Measurements from ENCODE around the gene AKR1B1.

AKR1B1 gene

DNA sequence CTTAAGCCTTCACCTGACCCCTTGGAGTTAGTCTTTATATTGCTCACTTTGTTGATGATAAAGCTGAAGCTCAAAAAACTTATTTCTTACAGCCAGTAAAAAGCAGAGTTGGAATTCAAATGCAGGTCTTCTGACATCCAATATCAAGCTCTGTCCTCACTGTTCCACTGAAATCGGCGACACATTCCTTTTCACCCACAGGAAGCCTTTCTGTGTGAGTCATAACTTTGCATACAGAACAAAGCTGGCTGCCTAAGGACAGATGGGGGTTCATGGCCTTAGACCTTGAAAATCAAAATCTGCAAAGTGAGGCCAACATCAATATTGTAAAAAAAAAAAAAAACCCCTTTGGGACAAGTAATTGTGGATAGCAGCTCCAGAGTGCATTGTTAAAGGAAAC, 21.8 kb upstream of the AKR1B1 start:
- Mint-ChIP-seq H3K4me3 (no peak overlapping the region), H3K36me3 (ENCODE audit: insufficient read depth) (no peaks in the 10 kb centered on the region), H3K9me3 (no peaks in the 10 kb centered on the region), H3K4me1 (ENCODE audit: low read depth in 2 of 2) (no peaks in the 10 kb centered on the region), H3K27ac (no peak overlapping the region), H3K27me3 (peaks cover 20 to 33% of the 10 kb centered on the region in 2 donors)
- ATAC-seq (replicated peaks) (no peak), DNase-seq (no peak)

DNA sequence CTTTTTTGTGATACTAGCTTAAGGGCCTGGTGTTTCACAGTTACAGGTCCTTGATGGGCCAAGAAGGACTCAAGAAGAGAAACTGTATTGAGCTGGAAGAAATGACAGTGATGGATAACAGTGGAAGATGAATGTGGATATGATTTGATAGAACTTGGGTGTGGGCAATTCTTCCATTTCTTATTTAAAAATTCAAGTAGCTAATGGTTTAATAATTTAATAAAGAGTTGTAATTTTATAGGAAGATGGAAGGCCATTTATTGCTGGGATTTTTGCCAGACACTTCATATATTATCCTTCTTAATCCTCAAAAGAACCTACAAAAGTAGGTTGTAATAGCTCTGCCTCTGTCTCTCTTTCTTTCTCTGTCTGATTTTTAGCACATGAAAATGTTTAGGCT, 21.3 kb upstream of the AKR1B1 start:
- no peaks in the 10 kb centered on the region for H3K36me3 Mint-ChIP-seq (ENCODE audit: insufficient read depth)
- ATAC-seq (replicated peaks) (no peak), DNase-seq (no peak)
- H3K27ac Mint-ChIP-seq = no peak overlapping the region
- H3K27me3 Mint-ChIP-seq = peaks cover 15 to 27% of the 10 kb centered on the region in 2 donors
- H3K4me3 Mint-ChIP-seq = no peak overlapping the region
- H3K9me3 Mint-ChIP-seq = no peaks in the 10 kb centered on the region
- H3K4me1 Mint-ChIP-seq (ENCODE audit: low read depth in 2 of 2) = no peaks in the 10 kb centered on the region

DNA sequence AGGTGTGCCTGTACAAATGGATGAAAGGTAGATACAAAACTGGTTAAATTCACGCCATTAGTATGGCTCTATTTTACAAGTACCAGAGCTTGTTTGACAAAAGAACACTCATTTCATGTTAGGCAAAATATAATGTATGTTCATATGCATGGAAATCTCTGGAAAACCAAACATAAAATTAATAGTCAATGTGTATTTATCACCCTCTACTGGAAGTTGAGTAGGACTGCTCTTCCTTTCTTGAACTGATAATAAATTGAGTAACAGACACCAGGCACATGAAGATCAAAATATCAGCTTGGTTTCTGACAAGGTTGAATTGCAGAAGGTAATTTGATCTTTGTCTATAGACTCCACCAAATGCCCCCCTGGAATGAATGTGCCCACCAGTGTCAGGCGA, 19.8 kb upstream of the AKR1B1 start:
- H3K27me3 Mint-ChIP-seq = peaks cover 10 to 18% of the 10 kb centered on the region in 2 donors
- no peak overlapping the region for H3K27ac Mint-ChIP-seq
- no peaks in the 10 kb centered on the region for H3K4me1 Mint-ChIP-seq (ENCODE audit: low read depth in 2 of 2)
- no peak overlapping the region for H3K4me3 Mint-ChIP-seq
- DNase-seq = no peak
- no peaks in the 10 kb centered on the region for H3K9me3 Mint-ChIP-seq
- H3K36me3 Mint-ChIP-seq (ENCODE audit: insufficient read depth) = no peaks in the 10 kb centered on the region
- no peak for ATAC-seq (replicated peaks)

DNA sequence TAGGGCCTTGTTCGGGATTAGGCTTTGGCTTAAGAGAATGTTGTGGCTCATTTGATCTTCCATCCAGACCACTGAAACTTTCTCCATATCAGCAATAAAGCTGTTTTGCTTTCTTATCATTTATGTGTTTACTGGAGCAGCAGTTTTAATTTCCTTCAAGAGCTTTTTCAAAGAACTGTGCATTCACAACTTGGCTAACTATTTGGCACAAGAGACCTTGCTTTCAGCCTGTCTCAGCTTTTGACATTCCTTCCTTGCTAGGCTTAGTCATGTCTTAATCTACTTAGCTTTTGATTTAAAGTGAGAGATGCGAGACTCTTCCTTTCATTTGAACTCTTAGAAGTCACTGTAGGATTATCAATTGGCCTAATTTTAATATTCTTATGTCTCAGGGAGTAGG, 19.1 kb upstream of the AKR1B1 start:
- no peaks in the 10 kb centered on the region for H3K9me3 Mint-ChIP-seq
- H3K4me3 Mint-ChIP-seq = no peak overlapping the region
- no peaks in the 10 kb centered on the region for H3K4me1 Mint-ChIP-seq (ENCODE audit: low read depth in 2 of 2)
- no peak for ATAC-seq (replicated peaks)
- H3K27me3 Mint-ChIP-seq = peaks cover 10 to 13% of the 10 kb centered on the region in 2 donors
- no peak overlapping the region for H3K27ac Mint-ChIP-seq
- no peak for DNase-seq
- H3K36me3 Mint-ChIP-seq (ENCODE audit: insufficient read depth) = no peaks in the 10 kb centered on the region

DNA sequence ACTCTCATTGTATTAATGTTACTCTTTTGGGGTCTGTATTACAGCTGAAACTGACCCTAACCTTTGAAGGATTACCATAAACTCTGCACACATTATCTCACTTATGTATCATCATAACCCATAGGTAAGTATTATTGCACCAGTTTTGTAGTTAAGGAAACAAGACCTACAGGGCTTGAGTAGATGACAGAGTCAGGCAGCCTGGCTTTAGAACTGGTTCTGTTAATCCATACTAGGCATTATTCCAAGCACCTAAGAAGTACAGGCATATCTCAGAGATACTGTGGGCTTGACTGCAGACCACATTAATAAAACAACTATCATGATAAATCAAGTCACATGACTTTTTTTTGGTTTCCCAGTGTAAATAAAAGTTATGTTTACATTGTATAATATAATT, 17.1 kb upstream of the AKR1B1 start:
- H3K27me3 Mint-ChIP-seq = peaks cover 10 to 12% of the 10 kb centered on the region in 2 donors
- H3K27ac Mint-ChIP-seq = no peak overlapping the region
- DNase-seq (no peak), ATAC-seq (replicated peaks) (no peak)
- no peaks in the 10 kb centered on the region for H3K9me3 Mint-ChIP-seq
- H3K4me3 Mint-ChIP-seq = no peak overlapping the region
- no peaks in the 10 kb centered on the region for H3K36me3 Mint-ChIP-seq (ENCODE audit: insufficient read depth)
- H3K4me1 Mint-ChIP-seq (ENCODE audit: low read depth in 2 of 2) = no peaks in the 10 kb centered on the region

DNA sequence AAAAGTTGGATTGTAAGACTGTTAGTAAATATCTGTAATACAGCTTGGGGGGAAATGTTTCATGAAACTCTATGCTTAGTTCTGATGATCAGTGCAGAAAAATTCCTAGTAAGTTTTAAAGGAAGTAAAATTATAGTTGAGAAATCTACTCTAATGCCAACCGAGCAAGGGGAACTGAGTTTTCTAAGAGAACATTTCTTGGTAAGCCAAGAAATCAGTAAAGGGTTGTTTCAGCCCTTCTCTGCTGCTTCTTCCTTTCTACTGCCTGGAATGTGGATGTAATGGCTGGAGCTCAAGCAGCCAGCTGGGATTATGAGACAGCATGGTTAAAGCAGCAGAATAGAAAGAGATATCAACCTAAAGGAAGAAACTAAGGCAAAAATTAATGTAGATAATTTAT, 15.9 kb upstream of the AKR1B1 start:
- Mint-ChIP-seq H3K27me3 (peaks cover 10 to 15% of the 10 kb centered on the region in 2 donors), H3K27ac (no peak overlapping the region), H3K4me1 (ENCODE audit: low read depth in 2 of 2) (no peaks in the 10 kb centered on the region), H3K4me3 (no peak overlapping the region), H3K36me3 (ENCODE audit: insufficient read depth) (no peaks in the 10 kb centered on the region), H3K9me3 (no peaks in the 10 kb centered on the region)
- no peak for ATAC-seq (replicated peaks)
- no peak for DNase-seq

DNA sequence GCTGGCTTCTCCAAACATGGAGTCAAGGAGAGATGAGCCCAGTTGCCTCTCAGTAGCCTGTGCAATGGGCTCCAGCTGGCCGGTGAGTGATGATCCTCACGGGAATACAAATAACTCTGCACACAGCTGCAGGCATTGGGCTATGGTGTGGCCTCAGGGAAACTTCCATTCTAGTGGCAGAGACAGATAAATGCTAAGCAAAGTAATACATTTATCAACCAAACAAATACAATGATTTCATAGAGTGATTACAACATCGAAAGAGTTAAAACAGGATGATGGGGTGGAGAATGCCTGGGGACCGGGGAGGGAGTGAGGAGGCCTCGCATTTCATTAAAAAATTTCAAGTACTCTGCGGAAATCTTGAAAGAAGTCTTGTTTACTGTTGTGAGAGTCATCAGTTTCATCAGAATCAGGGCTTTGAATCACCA, 15.0 kb upstream of the AKR1B1 start:
- no peak for ATAC-seq (replicated peaks)
- no peaks in the 10 kb centered on the region for H3K4me1 Mint-ChIP-seq (ENCODE audit: low read depth in 2 of 2)
- DNase-seq = no peak
- H3K27me3 Mint-ChIP-seq = peaks cover 10% of the 10 kb centered on the region in 2 donors
- H3K27ac Mint-ChIP-seq = no peak overlapping the region
- no peak overlapping the region for H3K4me3 Mint-ChIP-seq
- H3K36me3 Mint-ChIP-seq (ENCODE audit: insufficient read depth) = no peaks in the 10 kb centered on the region
- no peaks in the 10 kb centered on the region for H3K9me3 Mint-ChIP-seq

DNA sequence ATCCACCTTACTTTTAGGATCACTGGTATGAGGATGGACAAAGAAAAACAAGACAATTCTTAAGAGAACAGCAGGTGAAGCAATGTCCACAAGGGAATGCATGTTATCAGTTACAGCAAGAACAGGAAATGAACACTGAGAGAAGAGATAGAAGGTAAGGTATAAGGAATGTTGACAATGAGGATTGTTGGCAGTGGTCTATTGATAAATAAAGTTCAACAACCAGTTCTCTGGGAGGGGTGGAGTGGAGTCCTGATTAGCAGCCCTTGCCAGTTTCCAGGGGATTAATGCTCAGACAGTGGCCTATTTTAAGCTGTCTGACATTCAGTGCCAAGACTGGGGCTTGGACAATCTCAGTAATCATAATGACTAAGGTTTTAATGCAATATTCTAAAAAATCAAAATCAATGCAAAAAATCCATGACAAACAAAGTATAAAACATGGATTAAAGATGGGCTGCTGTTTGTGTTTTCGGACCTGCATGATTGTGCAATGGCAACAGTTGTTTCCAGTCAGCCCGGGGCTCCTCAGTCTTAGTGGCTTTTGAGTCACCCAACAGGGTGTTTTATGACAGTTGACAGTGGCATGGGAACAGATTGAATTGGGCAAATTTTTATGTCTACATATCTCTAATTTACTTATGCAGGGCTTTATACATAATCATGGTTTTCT, 13.8 kb upstream of the AKR1B1 start:
- no peaks in the 10 kb centered on the region for H3K9me3 Mint-ChIP-seq
- no peak overlapping the region for H3K4me3 Mint-ChIP-seq
- H3K27me3 Mint-ChIP-seq = peaks cover 10 to 15% of the 10 kb centered on the region in 2 donors
- no peak overlapping the region for H3K27ac Mint-ChIP-seq
- ATAC-seq (replicated peaks) (no peak), DNase-seq (no peak)
- H3K36me3 Mint-ChIP-seq (ENCODE audit: insufficient read depth) = no peaks in the 10 kb centered on the region
- H3K4me1 Mint-ChIP-seq (ENCODE audit: low read depth in 2 of 2) = no peaks in the 10 kb centered on the region

DNA sequence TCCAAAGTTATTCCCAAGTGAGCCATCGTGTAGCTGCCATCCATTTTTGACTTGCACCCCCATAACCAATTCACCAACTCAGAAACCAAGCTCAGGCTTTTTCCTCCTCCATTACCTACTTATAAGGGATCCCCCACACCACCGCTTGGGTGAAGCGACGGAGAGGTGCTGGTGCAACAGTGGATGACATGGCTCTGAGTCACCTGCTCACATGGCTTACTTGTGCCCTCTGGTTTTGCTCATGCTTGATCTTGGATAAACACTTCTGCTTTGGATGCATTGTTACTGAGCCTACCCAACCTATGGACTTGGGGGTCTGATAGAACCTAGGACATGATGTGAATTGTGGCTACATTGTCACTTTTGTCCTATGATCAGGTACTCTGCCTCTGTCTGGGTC, 12.0 kb upstream of the AKR1B1 start:
- H3K27ac Mint-ChIP-seq = no peak overlapping the region
- no peak for DNase-seq
- ATAC-seq (replicated peaks) = no peak
- H3K4me1 Mint-ChIP-seq (ENCODE audit: low read depth in 2 of 2) = no peaks in the 10 kb centered on the region
- H3K4me3 Mint-ChIP-seq = no peak overlapping the region
- H3K36me3 Mint-ChIP-seq (ENCODE audit: insufficient read depth) = no peaks in the 10 kb centered on the region
- H3K27me3 Mint-ChIP-seq = peaks cover 4 to 22% of the 10 kb centered on the region in 2 donors
- peaks cover 0 to under 1% of the 10 kb centered on the region in 2 donors for H3K9me3 Mint-ChIP-seq

DNA sequence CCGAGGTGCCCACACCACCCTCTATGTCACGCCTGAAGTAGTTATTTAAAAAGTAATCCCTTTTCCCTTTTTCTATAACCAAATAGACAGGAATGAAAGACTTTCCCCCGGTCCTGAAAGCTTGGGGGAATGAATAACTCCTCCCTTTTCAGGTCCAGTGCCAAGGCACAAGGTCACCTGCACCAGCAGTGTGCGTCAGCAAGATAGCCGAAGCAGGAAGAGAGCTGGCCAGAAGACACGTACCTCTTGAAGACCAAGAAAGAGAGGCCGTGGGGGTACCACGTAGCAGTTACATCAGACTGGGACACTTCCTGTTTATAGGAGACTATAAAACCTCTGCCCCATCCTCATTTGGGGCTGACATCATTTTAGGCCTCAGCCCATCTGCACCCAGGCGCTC, 10.7 kb upstream of the AKR1B1 start:
- Mint-ChIP-seq H3K4me1 (ENCODE audit: low read depth in 2 of 2) (no peaks in the 10 kb centered on the region), H3K27me3 (peaks cover 0 to 22% of the 10 kb centered on the region in 2 donors), H3K27ac (no peak overlapping the region), H3K4me3 (no peak overlapping the region), H3K9me3 (peaks cover under 1 to 11% of the 10 kb centered on the region in 2 donors), H3K36me3 (ENCODE audit: insufficient read depth) (no peaks in the 10 kb centered on the region)
- DNase-seq (no peak), ATAC-seq (replicated peaks) (no peak)

DNA sequence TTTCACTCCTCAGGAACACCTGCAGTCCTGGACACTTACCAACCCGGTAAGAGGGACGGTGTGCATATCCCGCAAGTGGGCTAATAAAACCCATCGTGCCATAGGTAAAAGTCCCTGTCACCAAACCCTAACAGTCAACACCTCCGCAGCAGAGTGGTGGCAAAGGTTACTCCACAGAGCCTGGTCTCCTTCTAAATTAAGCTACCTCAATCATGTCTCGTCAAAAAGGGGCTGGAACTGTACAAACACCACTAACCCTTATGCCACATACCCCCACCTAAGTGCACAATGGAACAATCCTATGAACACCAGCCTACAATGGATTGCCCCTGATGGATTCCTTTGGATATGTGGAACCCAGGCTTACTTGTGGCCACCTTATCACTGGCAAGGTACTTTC, 9.6 kb upstream of the AKR1B1 start:
- H3K27ac Mint-ChIP-seq = no peak overlapping the region
- no peak for DNase-seq
- H3K4me3 Mint-ChIP-seq = no peak overlapping the region
- no peaks in the 10 kb centered on the region for H3K36me3 Mint-ChIP-seq (ENCODE audit: insufficient read depth)
- no peak for ATAC-seq (replicated peaks)
- no peaks in the 10 kb centered on the region for H3K4me1 Mint-ChIP-seq (ENCODE audit: low read depth in 2 of 2)
- peaks cover 5 to 19% of the 10 kb centered on the region in 2 donors for H3K9me3 Mint-ChIP-seq
- H3K27me3 Mint-ChIP-seq = peaks cover 0 to 22% of the 10 kb centered on the region in 2 donors

DNA sequence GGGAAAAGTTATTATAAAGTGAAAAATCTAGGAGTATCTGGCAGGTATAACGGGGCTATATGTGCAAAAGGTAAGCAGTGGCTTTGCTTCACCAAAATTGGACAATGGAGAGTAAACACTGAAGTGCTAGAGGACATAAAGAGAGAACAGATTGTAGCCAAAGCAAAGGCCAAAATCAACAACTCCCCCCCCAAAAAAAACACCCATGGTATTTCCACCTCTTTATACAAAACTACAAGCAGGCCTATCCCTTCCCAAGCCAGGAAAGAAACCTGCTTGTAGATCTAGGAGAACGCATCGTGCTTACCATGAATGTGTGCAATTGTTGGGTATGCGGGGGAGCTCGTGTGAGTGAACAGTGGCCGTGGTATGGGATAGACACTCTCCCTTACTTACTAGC, 9.2 kb upstream of the AKR1B1 start:
- Mint-ChIP-seq H3K27me3 (peaks cover 0 to 22% of the 10 kb centered on the region in 2 donors), H3K27ac (no peak overlapping the region), H3K36me3 (ENCODE audit: insufficient read depth) (no peaks in the 10 kb centered on the region), H3K4me3 (no peak overlapping the region), H3K9me3 (peaks cover 5 to 19% of the 10 kb centered on the region in 2 donors), H3K4me1 (ENCODE audit: low read depth in 2 of 2) (no peaks in the 10 kb centered on the region)
- DNase-seq (no peak), ATAC-seq (replicated peaks) (no peak)

DNA sequence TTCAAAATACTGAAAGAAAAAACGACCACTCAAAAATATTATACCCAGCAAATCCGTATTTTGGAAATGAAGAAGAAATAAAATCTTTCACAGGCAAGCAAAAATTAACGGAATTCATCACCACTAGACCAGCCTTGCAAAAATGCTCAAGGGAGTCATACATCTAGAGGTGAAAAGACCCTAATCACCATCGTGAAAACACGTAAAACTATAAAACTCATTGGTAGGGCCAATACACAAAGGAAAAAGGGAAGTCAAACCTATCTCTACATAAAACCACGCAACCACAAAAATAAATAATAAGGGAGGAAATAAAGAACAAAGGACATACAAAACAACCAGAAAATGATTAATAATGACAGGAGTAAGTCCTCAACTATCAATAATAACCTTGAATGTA, 6.6 kb upstream of the AKR1B1 start:
- DNase-seq (no peak), ATAC-seq (replicated peaks) (no peak)
- H3K4me1 Mint-ChIP-seq (ENCODE audit: low read depth in 2 of 2) = no peaks in the 10 kb centered on the region
- peaks cover 0 to 16% of the 10 kb centered on the region in 2 donors for H3K27me3 Mint-ChIP-seq
- H3K36me3 Mint-ChIP-seq (ENCODE audit: insufficient read depth) = no peaks in the 10 kb centered on the region
- peaks cover 5 to 19% of the 10 kb centered on the region in 2 donors for H3K9me3 Mint-ChIP-seq
- H3K27ac Mint-ChIP-seq = no peak overlapping the region
- H3K4me3 Mint-ChIP-seq = no peak overlapping the region

DNA sequence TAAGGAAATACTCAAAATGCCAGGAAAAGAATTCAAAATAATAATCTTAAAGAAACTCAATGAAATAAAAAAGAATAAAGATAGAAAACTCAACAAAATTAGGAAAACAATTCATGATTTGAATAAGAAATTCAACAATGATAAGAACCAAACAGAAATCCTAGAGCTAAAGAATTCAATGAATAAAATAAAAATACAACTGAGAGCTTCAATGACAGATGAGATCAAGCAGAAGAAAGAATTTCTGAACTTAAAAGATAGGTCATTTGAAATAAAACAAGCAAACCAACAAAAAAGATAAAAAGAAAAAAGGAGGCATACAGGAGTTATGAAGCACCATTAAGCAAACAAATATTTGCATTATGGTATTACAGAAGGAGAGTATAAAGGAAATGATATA, 5.6 kb upstream of the AKR1B1 start:
- Mint-ChIP-seq H3K4me1 (ENCODE audit: low read depth in 2 of 2) (peaks cover 6 to 7% of the 10 kb centered on the region in 2 donors), H3K27me3 (peaks cover 0 to 16% of the 10 kb centered on the region in 2 donors), H3K36me3 (ENCODE audit: insufficient read depth) (peaks cover 7% of the 10 kb centered on the region), H3K9me3 (peaks cover 5 to 19% of the 10 kb centered on the region in 2 donors), H3K4me3 (no peak overlapping the region), H3K27ac (no peak overlapping the region)
- DNase-seq (no peak), ATAC-seq (replicated peaks) (no peak)
